Activated naive CD4-positive, alpha-beta T cell treated with anti-CD3 and anti-CD28 coated beads, Interleukin-2, amount 50 U/mL, for 72 hours (primary cell): ENCODE measurements around the gene FBN3. TPM values are rescaled to one million over a fixed set of nuclear protein-coding genes. Genes with fewer than 3 reads are reported as not detected.

Experiments used
- ATAC-seq, 2 donors: fragments of 150-1000 bp; cut with Tn5 transposase; 2 replicates each; pipeline ENCODE4 v1.10.0; 2021; ENCODE audit warnings: mild to moderate bottlenecking in 2 of 2, moderate library complexity in 2 of 2
- DNase-seq, 2 donors: peaks; one replicate each; pipeline ENCODE4 v3.0.0; 2021 to 2022; ENCODE audit warnings: low spot score in 2 of 2
- H3K27ac Mint-ChIP-seq, 2 donors: one replicate each; pipeline ENCODE4 v1.8.0; 2022; ENCODE audit warnings: mild to moderate bottlenecking in 2 of 2, mixed read lengths in 2 of 2
- H3K36me3 Mint-ChIP-seq, 2 donors: one replicate each; pipeline ENCODE4 v1.8.0; 2022; ENCODE audit warnings: mixed read lengths in 2 of 2
- H3K9me3 Mint-ChIP-seq, 2 donors: one replicate each; pipeline ENCODE4 v1.8.0; 2022; ENCODE audit warnings: mixed read lengths in 2 of 2
- total RNA-seq, 2 donors: library from RNA; stranded (reverse); gene quantifications; one replicate each; pipeline ENCODE4 v1.2.3, GENCODE V29; 2022

The FBN3 gene
- total RNA-seq, 2 donors from 2014 or later = 0.02 TPM; not detected in 1

DNA sequence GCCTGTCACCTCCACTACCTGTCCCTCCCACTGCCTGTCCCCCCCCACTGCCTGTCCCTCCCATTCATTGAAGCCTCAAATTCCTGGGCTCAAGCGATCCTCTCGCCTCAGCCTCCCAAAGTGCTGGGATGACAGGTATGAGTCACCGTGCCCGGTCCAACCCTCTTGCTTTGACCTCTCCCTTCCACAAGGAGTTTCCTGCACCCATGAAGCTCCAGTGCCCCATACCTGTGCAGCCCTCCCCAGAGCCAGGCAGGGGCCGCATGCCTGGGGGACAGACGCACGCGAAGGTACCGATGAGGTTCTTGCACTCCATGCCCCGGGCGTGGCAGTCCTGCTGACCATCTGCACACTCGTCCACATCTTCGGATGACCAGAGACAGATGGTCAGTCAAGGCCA, 62.5 kb downstream of the FBN3 start:
- H3K9me3 Mint-ChIP-seq = no peaks in the 10 kb centered on the region
- ATAC-seq = no peak
- no peak overlapping the region for H3K27ac Mint-ChIP-seq
- DNase-seq = no peak
- H3K36me3 Mint-ChIP-seq = no peaks in the 10 kb centered on the region

DNA sequence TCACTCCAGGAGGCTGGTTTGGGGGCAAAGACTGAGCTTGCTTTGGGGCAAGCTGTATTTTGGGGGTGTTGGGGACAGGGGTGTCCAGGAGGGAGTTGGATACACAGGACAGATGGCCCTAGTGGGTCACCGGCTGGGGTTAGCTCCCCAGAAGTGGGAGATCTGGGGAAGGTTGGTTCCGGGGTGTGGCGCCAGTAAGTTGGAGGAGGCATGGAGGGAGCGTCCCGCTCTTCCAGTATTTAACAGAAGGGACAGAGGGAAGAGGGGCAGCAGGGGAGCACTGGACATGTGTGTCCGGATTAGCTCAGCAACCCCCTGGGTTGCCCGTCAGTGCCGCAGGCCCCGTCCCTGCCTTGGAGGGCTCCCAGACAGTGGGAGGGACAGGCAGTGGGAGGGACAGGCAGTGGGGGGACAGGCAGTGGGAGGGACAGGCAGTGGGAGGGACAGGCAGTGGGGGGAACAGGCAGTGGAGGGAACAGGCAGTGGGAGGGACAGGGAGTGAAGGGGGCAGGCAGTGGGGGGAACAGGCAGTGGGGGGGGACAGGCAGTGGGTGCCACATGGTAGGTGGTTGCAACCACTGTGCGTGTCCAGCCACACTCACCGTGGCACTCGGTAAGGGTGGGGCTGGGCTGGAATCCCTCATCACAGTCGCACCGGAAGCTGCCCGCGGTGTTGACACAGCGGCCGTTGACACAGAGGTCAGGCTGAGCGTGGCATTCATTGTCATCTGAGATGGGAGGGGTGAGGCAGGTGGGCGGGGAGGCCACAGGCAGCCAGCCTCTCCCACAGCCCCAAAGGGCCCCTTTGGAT, 63.6 kb downstream of the FBN3 start:
- DNase-seq = no peak
- H3K9me3 Mint-ChIP-seq = no peaks in the 10 kb centered on the region
- no peak overlapping the region for H3K27ac Mint-ChIP-seq
- ATAC-seq = no peak
- H3K36me3 Mint-ChIP-seq = no peaks in the 10 kb centered on the region

DNA sequence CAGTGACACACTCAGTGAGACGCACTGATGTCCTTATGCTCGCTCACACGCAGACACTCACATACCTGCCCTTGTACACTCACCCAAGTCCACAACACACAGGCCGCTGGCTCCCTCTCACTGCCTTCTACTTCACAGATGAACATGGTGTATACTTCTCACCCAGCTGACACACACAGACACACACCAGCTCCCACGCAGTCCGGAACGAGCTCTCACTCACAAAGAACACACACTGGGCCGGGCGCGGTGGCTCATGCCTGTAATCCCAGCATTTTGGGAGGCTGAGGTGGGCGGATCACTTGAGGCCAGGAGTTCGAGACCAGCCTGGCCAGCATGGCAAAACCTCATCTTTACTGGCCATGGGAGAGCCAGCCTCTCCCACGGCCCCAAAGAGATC, 65.2 kb downstream of the FBN3 start:
- no peak overlapping the region for H3K27ac Mint-ChIP-seq
- H3K9me3 Mint-ChIP-seq = no peaks in the 10 kb centered on the region
- H3K36me3 Mint-ChIP-seq = no peaks in the 10 kb centered on the region
- DNase-seq = no peak
- no peak for ATAC-seq

DNA sequence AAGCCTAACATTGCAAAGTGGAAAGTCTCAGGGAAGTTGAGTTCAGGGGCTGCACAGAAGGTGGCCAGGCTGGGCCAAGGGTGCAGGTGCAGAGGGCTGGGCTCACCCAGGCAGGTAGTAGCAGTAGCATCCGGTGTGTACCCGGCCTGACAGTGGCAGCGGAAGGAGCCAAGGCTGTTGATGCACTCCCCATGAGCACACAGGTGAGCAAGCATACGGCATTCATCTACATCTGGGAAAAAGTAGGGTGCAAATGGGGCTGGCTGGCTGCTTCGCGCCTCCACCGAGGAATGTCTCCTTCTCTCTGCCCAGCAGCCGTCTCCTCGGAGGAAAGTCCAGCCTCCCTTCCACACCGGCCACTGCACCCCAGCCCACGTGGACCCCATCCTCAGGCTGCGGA, 66.3 kb downstream of the FBN3 start:
- no peak for DNase-seq
- Mint-ChIP-seq H3K9me3 (no peaks in the 10 kb centered on the region), H3K27ac (no peak overlapping the region), H3K36me3 (no peaks in the 10 kb centered on the region)
- ATAC-seq = no peak

DNA sequence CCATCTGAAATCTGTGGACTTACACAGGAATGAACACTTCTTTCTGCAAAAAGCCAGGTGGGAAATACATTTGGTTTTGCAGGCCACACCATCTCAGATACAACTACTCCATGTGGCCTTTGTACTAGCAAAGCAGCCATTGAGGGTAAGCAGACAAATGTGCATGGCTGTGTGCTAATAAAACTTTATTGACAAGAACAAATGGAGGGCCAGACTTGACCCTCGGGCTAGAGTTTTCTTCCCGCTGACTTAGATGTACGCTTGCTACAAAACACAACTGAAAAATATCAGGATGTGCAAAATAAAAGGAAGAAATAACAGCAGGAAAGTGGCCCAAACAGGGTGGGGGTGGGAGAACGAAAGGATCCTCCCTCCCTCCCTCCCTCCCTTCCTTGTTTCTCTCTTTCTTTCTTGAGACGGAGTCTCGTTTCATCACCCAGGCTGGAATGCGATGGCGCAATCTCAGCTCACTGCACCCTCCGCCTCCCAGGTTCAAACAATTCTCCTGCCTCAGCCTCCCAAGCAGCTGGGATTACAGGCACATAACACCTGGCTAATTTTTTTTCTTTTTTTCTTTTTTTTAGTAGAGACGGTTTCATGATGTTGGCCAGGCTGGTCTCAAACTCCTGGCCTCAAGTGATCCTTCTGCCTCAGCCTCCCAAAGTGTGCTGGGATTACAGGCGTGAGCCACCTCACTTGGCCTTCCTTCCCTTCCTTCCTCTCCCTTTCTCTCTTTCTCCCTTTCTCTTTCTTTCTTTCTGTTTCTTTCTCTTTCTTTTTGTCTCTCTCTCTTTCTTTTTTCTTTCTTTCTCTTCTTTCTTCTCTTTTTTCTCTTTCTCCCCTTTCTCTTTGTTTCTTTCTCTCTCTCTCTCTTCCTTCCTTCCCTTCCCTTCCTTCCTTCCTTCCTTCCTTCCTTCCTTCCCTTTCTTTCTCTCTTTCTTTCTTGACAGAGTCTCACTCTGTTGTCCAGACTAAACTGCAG, 67.5 kb downstream of the FBN3 start:
- Mint-ChIP-seq H3K36me3 (no peaks in the 10 kb centered on the region), H3K9me3 (no peaks in the 10 kb centered on the region), H3K27ac (peak overlapping the region in 1 of 2 donors; percentile 19)
- no peak for DNase-seq
- no peak for ATAC-seq

DNA sequence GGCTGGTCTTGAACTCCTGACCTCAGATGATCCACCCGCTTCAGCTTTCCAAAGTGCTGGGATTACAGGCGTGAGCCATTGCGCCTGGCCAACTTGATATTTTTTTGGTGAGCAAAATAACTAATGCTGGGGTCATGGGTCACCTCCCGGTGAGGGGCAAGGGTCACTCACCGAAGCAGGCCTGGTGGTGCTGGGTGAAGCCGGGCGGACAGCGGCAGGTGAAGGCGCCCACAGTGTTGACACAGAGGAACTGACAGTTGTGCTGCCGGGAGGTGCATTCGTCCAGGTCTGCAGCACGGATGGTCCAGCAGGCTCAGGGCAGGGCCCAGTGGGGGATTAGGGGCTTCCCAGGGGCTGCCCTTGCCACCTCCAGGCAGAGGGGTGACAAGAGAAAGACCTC, 68.6 kb downstream of the FBN3 start:
- no peaks in the 10 kb centered on the region for H3K9me3 Mint-ChIP-seq
- no peak overlapping the region for H3K27ac Mint-ChIP-seq
- ATAC-seq (no peak), DNase-seq (no peak)
- H3K36me3 Mint-ChIP-seq = no peaks in the 10 kb centered on the region

DNA sequence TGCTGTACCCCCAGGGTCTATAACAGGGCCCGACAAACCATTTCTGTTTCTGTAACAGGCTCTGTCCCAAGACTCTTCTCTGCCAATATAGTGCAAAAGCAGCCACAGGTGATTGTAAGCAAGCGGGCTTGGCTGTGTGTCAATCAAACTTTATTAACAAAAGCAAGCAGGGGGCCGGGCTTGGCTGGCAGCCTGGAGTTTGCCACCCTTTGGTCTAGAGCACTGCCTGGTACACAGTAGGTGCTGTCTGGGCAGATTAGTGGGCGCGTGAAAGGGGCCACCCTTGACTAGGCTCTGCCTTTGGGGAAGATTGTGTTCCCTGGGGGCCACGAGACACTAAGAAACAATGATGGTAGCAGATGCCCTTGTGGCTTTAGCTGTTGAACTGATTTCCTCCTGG, 69.4 kb downstream of the FBN3 start:
- ATAC-seq (no peak), DNase-seq (no peak)
- H3K36me3 Mint-ChIP-seq = no peaks in the 10 kb centered on the region
- no peak overlapping the region for H3K27ac Mint-ChIP-seq
- peaks cover 0 to under 1% of the 10 kb centered on the region in 2 donors for H3K9me3 Mint-ChIP-seq

DNA sequence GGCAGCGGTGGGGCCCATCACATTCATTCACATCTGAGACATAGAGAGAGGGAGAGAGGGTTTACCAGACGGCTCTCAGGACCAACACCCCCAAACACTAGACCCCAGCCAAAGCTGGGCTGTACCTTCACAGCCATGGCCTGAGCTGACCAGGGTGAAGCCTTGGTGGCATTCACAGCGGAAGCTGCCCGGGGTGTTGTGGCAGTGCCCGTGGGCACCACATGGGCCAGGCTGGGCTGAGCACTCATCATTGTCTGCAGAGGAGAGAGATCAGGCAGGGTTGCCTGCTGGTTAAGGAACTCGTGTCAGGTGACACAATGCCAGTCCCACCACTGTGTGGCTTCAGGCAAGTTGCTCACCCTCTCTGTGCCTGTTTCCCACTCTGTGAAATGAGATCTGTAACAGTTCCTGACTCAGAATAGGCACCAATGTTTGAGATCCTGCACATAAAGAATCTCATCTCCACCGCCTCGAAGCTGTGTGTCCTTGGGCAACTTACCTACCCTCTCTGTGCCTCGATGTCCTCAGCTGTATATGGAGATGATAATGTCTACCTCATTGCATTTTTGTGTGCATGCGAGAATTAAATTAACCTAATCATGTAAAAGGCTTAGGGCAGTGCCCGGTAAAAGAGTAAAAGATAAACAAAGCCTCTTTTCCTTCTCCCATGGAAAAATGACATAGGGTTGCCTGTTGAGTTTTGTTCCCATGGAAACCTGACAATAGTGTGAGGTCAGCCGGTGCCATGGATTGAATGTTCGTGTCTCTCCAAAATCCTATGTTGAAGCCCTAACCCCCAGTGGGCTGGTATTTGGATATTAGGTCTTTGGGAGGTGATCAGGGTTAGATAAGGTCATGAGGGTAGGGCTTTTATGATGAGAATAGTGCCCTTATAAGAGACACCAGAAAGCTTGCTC, 74.0 kb downstream of the FBN3 start:
- DNase-seq (no peak), ATAC-seq (no peak)
- Mint-ChIP-seq H3K9me3 (peaks cover 5 to 13% of the 10 kb centered on the region in 2 donors), H3K27ac (no peak overlapping the region), H3K36me3 (peaks cover under 1 to 17% of the 10 kb centered on the region in 2 donors)

DNA sequence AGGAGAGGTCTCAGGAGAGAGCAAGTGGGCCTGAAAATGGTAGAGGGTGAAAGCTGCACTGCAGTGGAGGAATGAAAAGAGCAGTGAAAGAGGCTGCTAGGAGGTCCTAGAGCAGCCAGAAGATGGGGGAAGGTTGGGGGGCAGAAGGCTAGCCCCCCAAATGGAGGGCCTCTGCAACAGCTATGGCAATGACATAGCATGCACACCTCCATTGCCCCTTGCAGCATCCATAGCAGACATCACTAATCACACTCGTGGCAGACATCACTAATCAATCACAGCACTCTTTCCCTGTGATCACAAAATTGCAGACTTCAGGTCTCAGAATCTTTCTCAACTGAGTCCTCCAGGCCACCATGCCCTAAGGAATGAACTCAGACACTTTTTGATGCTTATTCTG, 74.9 kb downstream of the FBN3 start:
- Mint-ChIP-seq H3K9me3 (peaks cover 11 to 20% of the 10 kb centered on the region in 2 donors), H3K27ac (no peak overlapping the region), H3K36me3 (peaks cover 8 to 26% of the 10 kb centered on the region in 2 donors)
- ATAC-seq (no peak), DNase-seq (no peak)

DNA sequence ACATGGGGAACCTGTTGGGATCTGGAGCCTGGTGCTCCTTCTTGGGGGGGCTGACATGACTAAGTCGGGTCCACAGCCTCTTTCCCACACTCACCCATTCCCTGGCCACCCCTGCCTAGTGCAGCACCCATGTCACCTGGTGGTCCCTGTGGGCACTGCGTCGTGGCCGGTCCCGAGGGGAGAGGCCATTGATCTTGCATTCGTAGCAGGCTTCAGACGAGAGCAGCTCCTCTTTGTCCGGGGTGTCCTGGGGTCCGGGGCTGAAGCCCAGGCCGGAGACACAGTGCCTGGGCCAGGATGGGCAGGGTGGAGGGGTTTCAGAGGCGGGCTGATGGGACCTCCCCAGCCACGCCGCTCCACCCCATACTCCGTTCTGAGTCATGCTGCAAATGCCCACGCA, 77.5 kb downstream of the FBN3 start:
- Mint-ChIP-seq H3K27ac (no peak overlapping the region), H3K9me3 (peaks cover 15 to 28% of the 10 kb centered on the region in 2 donors), H3K36me3 (peaks cover 11 to 35% of the 10 kb centered on the region in 2 donors)
- ATAC-seq (no peak), DNase-seq (no peak)

DNA sequence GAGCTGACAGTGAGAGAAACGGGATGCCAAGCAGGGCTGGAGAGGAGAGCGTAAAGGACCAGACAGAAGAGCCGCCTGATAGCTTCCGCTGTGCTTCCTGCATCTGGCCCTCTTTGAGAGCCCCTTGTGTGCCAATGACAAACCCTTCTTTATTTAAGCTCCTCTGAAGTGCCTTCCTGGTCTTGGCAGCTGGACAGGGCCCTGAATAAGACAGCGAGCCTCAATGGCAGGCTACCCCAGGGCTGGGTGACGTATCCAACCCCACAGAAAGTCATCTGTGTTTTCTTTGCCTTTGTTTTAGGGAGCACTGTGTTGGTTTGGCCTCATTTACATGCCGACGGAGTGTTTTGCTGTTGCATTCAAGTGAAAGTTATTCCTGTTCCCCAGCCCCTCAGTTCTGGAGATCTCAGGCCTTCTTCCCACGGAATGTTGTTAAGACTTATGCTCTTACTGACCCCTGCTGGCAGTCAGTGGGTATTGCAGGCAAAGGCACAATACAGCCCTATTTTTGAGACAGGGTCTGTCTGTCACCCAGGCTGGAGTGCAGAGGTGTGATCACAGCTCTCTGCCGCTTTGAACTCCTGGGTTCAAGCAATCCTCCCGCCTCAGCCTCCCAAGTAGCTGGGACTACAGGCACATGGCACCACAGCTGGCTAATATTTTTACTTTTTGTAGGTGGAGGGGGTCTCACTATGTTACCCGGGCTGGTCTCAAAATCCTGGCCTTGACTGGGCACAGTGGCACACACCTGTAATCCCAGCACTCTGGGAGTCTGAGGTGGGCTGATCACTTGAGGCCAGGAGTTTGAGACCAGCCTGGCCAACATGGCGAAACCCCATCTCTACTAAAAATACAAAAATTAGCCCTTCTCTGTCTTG, 80.1 kb downstream of the FBN3 start:
- Mint-ChIP-seq H3K36me3 (peaks cover 11 to 29% of the 10 kb centered on the region in 2 donors), H3K27ac (no peak overlapping the region), H3K9me3 (peaks cover 14 to 21% of the 10 kb centered on the region in 2 donors)
- ATAC-seq = peak in 1 of 2 donors; percentile 41
- DNase-seq = no peak

DNA sequence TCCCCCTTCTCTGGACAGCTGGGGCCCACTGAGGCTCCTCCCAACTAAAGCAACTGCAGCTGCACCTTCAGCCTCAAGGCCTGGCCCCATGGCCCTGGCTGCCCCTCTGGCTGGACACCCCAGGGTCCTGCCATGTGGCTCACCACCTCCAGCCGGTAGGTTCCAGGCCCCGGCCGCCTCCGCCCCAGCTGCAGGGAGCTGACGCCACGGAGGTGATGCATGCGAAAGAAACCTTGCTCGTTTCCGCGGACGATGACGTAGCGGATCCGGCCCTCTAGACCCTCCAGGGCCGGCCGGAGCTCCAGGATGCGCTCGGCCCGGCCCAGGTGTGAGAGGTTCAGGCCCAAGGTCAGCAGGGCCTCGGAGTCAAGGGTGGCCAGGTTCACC, 83.5 kb downstream of the FBN3 start:
- no peak for ATAC-seq
- Mint-ChIP-seq H3K27ac (no peak overlapping the region), H3K36me3 (peaks cover 11 to 20% of the 10 kb centered on the region in 2 donors), H3K9me3 (peaks cover 10 to 15% of the 10 kb centered on the region in 2 donors)
- no peak for DNase-seq

DNA sequence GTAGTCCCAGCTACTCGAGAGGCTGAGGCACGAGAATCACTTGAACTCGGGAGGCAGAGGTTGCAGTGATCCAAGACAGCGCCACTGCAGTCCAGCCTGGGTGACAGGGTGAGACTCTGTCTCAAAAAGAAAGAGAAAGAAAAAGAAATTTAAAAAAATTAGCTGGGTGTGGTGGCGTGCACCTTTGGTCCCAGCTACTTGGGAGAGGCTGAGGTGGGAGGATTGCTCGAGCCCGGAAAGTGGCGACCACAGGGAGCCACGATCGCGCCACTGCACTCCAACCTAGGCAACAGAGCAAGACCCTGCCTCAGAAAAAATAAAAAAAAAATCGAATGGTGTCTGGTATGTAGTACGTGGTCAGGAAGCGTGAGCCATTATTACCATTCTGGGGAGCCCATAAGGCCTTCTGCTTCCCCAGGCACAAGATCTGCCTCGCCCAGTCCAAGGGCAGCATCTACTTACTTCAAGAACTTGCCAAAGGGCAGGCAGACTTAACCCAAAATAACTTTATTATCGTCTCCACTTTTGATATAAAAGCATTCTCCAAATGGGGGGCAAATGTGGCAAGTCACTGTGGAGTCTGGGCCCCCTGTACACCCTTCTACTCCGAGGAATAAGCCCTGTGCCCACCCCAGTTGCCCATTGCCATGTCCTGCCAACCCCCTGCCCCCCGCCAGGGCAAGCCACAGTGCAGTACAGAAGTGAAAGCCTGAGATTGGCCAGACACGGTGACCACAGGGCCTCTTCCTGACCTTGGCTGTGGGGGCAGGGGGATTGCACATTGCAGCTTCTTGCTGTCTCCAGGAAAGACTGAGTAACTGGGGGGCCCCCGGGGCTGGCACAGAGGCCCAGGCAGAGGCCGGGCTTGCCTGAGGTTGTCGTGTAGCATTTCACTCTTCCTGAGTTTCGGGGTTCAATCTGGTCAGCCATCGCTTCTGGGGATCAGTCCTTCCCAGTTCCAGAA, 84.2 kb downstream of the FBN3 start:
- peak in 1 of 2 donors; percentile 43 for ATAC-seq
- no peak for DNase-seq

DNA sequence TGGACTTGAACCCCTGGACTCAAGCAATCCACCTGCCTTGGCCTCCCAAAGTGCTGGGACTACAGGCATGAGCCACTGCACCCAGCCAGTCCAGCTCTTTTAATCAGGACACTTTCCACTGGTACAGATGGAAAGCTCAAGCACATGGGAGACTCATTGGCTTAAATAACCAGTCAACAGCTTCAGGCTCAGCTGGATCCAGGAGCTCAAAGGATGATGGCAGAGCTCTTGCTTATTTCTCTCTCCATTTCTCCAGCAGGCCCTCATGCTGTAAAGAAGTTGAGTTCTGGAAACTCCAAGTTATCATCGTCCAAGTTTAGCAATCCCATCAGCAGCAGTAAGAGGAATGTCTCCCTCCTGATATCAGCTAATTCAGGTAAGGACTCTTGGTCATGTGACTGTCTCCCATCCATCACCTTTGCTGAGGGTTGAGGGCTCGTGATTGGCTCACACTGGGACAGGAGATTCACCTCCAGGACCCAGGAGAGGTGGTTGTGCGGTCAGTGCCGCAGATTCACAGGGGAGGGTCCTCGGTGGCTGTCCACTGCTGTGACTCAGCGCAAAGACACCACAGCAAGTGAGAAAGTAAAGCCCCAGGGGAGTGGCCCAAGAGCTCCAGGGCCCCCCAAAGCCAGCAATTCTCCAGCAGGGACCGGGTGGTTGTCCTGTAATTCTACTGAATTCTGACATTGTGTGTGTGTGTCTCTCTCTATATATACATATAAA, 91.7 kb downstream of the FBN3 start:
- H3K36me3 Mint-ChIP-seq = no peaks in the 10 kb centered on the region
- no peaks in the 10 kb centered on the region for H3K9me3 Mint-ChIP-seq
- H3K27ac Mint-ChIP-seq = no peak overlapping the region
- ATAC-seq (no peak), DNase-seq (no peak)

More for the DNA sequence above, 84.2 kb downstream of the FBN3 start:
- Mint-ChIP-seq H3K36me3 (peaks cover 8 to 16% of the 10 kb centered on the region in 2 donors), H3K27ac (no peak overlapping the region), H3K9me3 (peaks cover 8 to 12% of the 10 kb centered on the region in 2 donors)
